Gastrocnemius medialis (tissue), 4 donors: ENCODE data around the gene CCL22. TPM values are rescaled to one million over a fixed set of nuclear protein-coding genes. Genes with fewer than 3 reads are reported as not detected.

Experiments
- ATAC-seq, 2 donors: fragments of 150-250 bp; one replicate each; pipeline ENCODE4 v1.9.1; 2016
- DNase-seq, 2 donors: peaks; one replicate each; pipeline ENCODE4 v3.0.0-alpha.2; 2019
- H3K27ac ChIP-seq, 4 donors: fragments of 200-600 bp; sonication (generic); 1 replicate in 1 of 4; 2 replicates in 3 of 4; pipeline ENCODE4 v1.5.1; 2016 to 2018; ENCODE audit warnings: mild to moderate bottlenecking in 2 of 4, moderate library complexity in 1 of 4
- H3K27me3 ChIP-seq, 3 donors: fragments of 200-600 bp; sonication (generic) in 2 of 3; 1 replicate in 1 of 3; 2 replicates in 2 of 3; pipeline versions ENCODE4 v1.5.1 to v1.6.0; 2016 to 2019; ENCODE audit warnings: mild to moderate bottlenecking in 1 of 3, moderate library complexity in 1 of 3
- H3K36me3 ChIP-seq, 2 donors: fragments of 200-600 bp; sonication (generic) in 1 of 2; one replicate each; pipeline ENCODE4 v1.5.1; 2017 to 2018
- H3K4me1 ChIP-seq, 2 donors: fragments of 200-600 bp; sonication (generic) in 1 of 2; one replicate each; pipeline ENCODE4 v1.5.1; 2016 to 2017; ENCODE audit warnings: mild to moderate bottlenecking in 2 of 2
- H3K4me3 ChIP-seq, 4 donors: fragments of 200-600 bp; sonication (generic) in 3 of 4; 1 replicate in 1 of 4; 2 replicates in 3 of 4; pipeline ENCODE4 v1.5.1; 2016 to 2019; ENCODE audit warnings: mild to moderate bottlenecking in 2 of 4
- H3K9me3 ChIP-seq, 3 donors: fragments of 200-600 bp; sonication (generic) in 2 of 3; 1 replicate in 1 of 3; 2 replicates in 2 of 3; pipeline ENCODE4 v1.5.1; 2016 to 2019
- POLR2A ChIP-seq, 2 donors: fragments of 450-650 bp; IDR thresholded peaks; one replicate each; pipeline ENCODE4 v1.6.1; 2017; ENCODE audit warnings: antibody characterized with exemption in 2 of 2, mild to moderate bottlenecking in 2 of 2, moderate library complexity in 2 of 2
- in situ Hi-C, 4 donors: fragments of 200-750 bp; cut with MboI; loops; one replicate each; pipeline versions ENCODE4 v1.15.0 to v1.8.0; 2017; ENCODE audit warnings: low sequenced_read_pairs in 4 of 4
- intact Hi-C: fragments of 100-400 bp; cut with DNase I; formaldehyde crosslinking; loops from one replicate; pipeline ENCODE4 v1.15.1; 2023; ENCODE audit warnings: low total_unique reads
- total RNA-seq, 4 donors: library from RNA; depleted of rRNA; stranded (reverse); fragments of >200 nt; gene quantifications; one replicate each; pipeline versions ENCODE4 v1.1.0 to v1.2.3, GENCODE V29; 2016
- TF ChIP-seq, protein P1 (sequence below), 5 experiments: fragments of 450-650 bp in 3 of 5; fragments of 200-600 bp in 2 of 5; sonication (generic) in 2 of 5; IDR thresholded peaks in 4 of 5; conservative IDR thresholded peaks in 1 of 5; 1 replicate in 4 of 5; 2 replicates in 1 of 5; pipeline ENCODE4 v1.5.1; 2016 to 2019; ENCODE audit warnings: antibody characterized with exemption in 5 of 5, mild to moderate bottlenecking in 3 of 5, moderate library complexity in 3 of 5

Gene CCL22
- total RNA-seq, 4 donors from 2014 or later, result not detected

DNA sequence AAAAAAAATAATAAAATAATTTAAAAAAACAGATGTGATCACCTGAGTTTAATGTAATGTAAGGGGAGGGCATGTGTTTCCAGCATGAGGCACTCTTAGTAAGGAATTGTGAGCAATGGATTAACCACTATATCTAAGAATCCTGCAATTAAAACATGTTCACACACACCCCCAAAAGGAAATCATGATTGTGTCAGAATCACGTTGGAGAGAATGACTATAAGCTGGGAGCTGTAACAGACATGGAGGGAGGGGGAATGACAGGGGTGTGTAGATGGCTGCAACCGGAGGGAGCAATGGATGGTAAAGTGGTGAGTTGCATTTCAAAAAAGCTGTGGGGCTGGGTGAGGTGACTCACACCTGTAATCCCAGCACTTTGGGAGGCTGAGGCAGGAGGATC is 13.6 kb upstream of the CCL22 start:
- H3K27me3 ChIP-seq, result no peaks in the 10 kb centered on the region
- intact Hi-C loops, result no loop called here
- no peak for DNase-seq
- H3K9me3 ChIP-seq, result no peaks in the 10 kb centered on the region
- TF ChIP-seq, protein P1, sequence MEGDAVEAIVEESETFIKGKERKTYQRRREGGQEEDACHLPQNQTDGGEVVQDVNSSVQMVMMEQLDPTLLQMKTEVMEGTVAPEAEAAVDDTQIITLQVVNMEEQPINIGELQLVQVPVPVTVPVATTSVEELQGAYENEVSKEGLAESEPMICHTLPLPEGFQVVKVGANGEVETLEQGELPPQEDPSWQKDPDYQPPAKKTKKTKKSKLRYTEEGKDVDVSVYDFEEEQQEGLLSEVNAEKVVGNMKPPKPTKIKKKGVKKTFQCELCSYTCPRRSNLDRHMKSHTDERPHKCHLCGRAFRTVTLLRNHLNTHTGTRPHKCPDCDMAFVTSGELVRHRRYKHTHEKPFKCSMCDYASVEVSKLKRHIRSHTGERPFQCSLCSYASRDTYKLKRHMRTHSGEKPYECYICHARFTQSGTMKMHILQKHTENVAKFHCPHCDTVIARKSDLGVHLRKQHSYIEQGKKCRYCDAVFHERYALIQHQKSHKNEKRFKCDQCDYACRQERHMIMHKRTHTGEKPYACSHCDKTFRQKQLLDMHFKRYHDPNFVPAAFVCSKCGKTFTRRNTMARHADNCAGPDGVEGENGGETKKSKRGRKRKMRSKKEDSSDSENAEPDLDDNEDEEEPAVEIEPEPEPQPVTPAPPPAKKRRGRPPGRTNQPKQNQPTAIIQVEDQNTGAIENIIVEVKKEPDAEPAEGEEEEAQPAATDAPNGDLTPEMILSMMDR (IDR thresholded peaks at IDR 0.05 in 4 of 5, conservative IDR thresholded peaks at IDR 0.05 in 1 of 5), result no peak
- no peak for TF ChIP-seq POLR2A (IDR thresholded peaks at IDR 0.05)
- H3K27ac ChIP-seq, result no peak overlapping the region
- no peak overlapping the region for H3K4me3 ChIP-seq
- in situ Hi-C loops, result no loop called here
- H3K4me1 ChIP-seq, result no peaks in the 10 kb centered on the region
- H3K36me3 ChIP-seq, result no peaks in the 10 kb centered on the region
- ATAC-seq, result no peak

GRCh38 chr16:57345666-57346204 is 12.8 kb upstream of the CCL22 start:
- no peaks in the 10 kb centered on the region for H3K9me3 ChIP-seq
- in situ Hi-C loops (no loop called here), intact Hi-C loops (no loop called here)
- H3K36me3 ChIP-seq, result no peaks in the 10 kb centered on the region
- H3K27me3 ChIP-seq, result no peaks in the 10 kb centered on the region
- no peak overlapping the region for H3K4me3 ChIP-seq
- H3K27ac ChIP-seq, result no peak overlapping the region
- ATAC-seq (no peak), DNase-seq (no peak)
- H3K4me1 ChIP-seq, result no peaks in the 10 kb centered on the region
- TF ChIP-seq, protein P1 (IDR thresholded peaks at IDR 0.05 in 4 of 5, conservative IDR thresholded peaks at IDR 0.05 in 1 of 5), result no peak
- no peak for TF ChIP-seq POLR2A (IDR thresholded peaks at IDR 0.05)

DNA sequence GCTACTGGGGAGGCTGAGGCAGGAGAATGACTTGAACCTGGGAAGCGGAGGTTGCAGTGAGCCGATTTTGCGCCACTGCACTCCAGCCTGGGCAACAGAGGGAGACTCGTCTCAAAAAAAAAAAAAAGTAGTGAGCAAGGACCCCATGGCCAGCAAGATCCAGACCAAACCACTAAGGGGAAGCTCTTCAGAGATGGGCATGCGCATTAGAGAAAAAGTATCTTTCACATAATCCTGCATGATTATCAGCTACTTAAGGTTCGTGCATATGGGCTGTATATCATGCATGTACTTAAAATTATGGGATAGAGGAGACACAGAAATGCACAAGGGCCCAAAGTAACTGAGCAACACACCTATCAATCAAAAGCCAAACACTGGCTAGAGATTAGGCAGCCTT is 10.7 kb upstream of the CCL22 start:
- in situ Hi-C loops, result no loop called here
- TF ChIP-seq POLR2A (IDR thresholded peaks at IDR 0.05), result no peak
- TF ChIP-seq, protein P1 (IDR thresholded peaks at IDR 0.05 in 4 of 5, conservative IDR thresholded peaks at IDR 0.05 in 1 of 5), result no peak
- no peaks in the 10 kb centered on the region for H3K4me1 ChIP-seq
- DNase-seq, result no peak
- intact Hi-C loops, result no loop called here
- no peak overlapping the region for H3K27ac ChIP-seq
- H3K27me3 ChIP-seq, result no peaks in the 10 kb centered on the region
- no peaks in the 10 kb centered on the region for H3K36me3 ChIP-seq
- H3K4me3 ChIP-seq, result no peak overlapping the region
- no peaks in the 10 kb centered on the region for H3K9me3 ChIP-seq
- ATAC-seq, result no peak

DNA sequence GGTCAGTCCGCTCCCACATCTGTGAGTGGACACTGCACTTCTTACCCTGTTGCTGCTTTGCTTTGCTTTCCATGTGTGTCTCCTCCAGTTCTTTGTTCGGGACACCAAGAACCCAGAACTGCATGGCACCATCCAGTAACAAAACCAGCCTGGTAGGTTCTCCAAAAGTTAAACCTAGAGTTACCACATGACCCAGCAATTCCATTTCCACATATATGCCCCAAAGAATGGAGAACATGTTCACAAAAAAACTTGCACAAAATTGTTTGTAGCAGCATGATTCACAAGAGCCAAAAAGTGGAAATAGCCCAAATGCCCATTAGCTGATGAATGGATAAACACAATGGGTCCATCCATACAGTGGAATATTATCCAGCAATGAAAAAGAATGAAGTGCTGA is 10.3 kb upstream of the CCL22 start:
- no peaks in the 10 kb centered on the region for H3K27me3 ChIP-seq
- H3K4me1 ChIP-seq, result no peaks in the 10 kb centered on the region
- no peak overlapping the region for H3K27ac ChIP-seq
- H3K36me3 ChIP-seq, result no peaks in the 10 kb centered on the region
- no peak overlapping the region for H3K4me3 ChIP-seq
- no peaks in the 10 kb centered on the region for H3K9me3 ChIP-seq
- TF ChIP-seq POLR2A (IDR thresholded peaks at IDR 0.05), result no peak
- TF ChIP-seq, protein P1 (IDR thresholded peaks at IDR 0.05 in 4 of 5, conservative IDR thresholded peaks at IDR 0.05 in 1 of 5), result no peak
- ATAC-seq (no peak), DNase-seq (no peak)
- intact Hi-C loops (no loop called here), in situ Hi-C loops (no loop called here)
